Thoracic aorta (tissue), 2 donors: ENCODE data around the gene CA6. TPM values are rescaled to one million over a fixed set of nuclear protein-coding genes. Genes with fewer than 3 reads are reported as not detected.

ENCODE experiments used
- ATAC-seq: fragments of 150-250 bp; one replicate; pipeline ENCODE4 v1.8.0; 2017; ENCODE audit warnings: low read depth; ENCODE audit not compliant: insufficient number of reproducible peaks, low FRiP score
- DNase-seq: peaks from one replicate; pipeline ENCODE4 v3.0.0-alpha.2; 2020; ENCODE audit warnings: low spot score
- H3K27ac ChIP-seq, 2 donors: fragments of 200-600 bp; sonication (generic); 1 replicate in 1 of 2; 2 replicates in 1 of 2; pipeline ENCODE4 v1.5.1; 2016; ENCODE audit warnings: mild to moderate bottlenecking in 2 of 2, moderate library complexity in 2 of 2
- H3K27me3 ChIP-seq: fragments of 200-600 bp; sonication (generic); replicated peaks from 2 replicates; pipeline ENCODE4 v1.6.0; 2016; ENCODE audit warnings: mild to moderate bottlenecking; ENCODE audit not compliant: insufficient read depth
- H3K36me3 ChIP-seq: fragments of 200-600 bp; sonication (generic); one replicate; pipeline ENCODE4 v1.5.1; 2016
- H3K4me1 ChIP-seq, 2 donors: fragments of 200-600 bp; sonication (generic); 1 replicate in 1 of 2; 2 replicates in 1 of 2; pipeline versions ENCODE4 v1.5.1 to v1.6.0; 2016; ENCODE audit warnings: low read depth in 2 of 2, mild to moderate bottlenecking in 1 of 2; ENCODE audit not compliant: control insufficient read depth in 1 of 2
- H3K4me3 ChIP-seq: fragments of 200-600 bp; sonication (generic); 2 replicates; pipeline ENCODE4 v1.5.1; 2016; ENCODE audit warnings: mild to moderate bottlenecking
- H3K9me3 ChIP-seq: fragments of 200-600 bp; sonication (generic); 2 replicates; pipeline ENCODE4 v1.5.1; 2016
- total RNA-seq, 2 donors: library from RNA; depleted of rRNA; stranded (reverse); fragments of >200 nt; gene quantifications; one replicate each; pipeline versions ENCODE4 v1.1.0 to v1.2.3, GENCODE V29; 2016
- TF ChIP-seq, protein P1 (sequence below): fragments of 200-600 bp; sonication (generic); IDR thresholded peaks from one replicate; pipeline ENCODE4 v1.5.1; 2019; ENCODE audit warnings: antibody characterized with exemption

CA6 gene
- total RNA-seq, 2 donors from 2014 or later = not detected

DNA sequence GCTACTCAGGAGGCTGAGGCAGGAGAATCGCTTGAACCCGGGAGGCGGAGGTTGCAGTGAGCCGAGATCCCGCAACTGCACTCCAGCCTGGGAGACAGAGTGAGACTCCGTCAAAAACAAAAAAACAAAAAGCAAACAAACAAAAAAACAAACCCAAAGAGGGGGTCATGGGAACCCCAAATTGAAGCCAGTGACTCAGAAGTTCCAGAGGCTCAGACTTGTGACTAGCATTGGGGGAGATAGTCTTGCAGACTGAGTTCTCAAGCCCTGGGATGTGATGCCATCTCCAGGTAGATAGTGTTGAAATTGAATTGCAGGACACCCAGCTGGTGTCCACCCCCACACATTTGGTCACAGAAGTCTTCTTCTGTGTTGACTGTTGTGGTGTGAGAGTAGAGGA, 42.3 kb upstream of the CA6 start:
- Histone ChIP-seq H3K27ac (peak overlapping the region; percentile 83 to 91), H3K36me3 (no peaks in the 10 kb centered on the region), H3K4me3 (no peak overlapping the region), H3K27me3 (no peaks in the 10 kb centered on the region), H3K9me3 (no peaks in the 10 kb centered on the region), H3K4me1 (peaks cover 31 to 53% of the 10 kb centered on the region in 2 donors)
- no peak for DNase-seq
- TF ChIP-seq, protein P1, sequence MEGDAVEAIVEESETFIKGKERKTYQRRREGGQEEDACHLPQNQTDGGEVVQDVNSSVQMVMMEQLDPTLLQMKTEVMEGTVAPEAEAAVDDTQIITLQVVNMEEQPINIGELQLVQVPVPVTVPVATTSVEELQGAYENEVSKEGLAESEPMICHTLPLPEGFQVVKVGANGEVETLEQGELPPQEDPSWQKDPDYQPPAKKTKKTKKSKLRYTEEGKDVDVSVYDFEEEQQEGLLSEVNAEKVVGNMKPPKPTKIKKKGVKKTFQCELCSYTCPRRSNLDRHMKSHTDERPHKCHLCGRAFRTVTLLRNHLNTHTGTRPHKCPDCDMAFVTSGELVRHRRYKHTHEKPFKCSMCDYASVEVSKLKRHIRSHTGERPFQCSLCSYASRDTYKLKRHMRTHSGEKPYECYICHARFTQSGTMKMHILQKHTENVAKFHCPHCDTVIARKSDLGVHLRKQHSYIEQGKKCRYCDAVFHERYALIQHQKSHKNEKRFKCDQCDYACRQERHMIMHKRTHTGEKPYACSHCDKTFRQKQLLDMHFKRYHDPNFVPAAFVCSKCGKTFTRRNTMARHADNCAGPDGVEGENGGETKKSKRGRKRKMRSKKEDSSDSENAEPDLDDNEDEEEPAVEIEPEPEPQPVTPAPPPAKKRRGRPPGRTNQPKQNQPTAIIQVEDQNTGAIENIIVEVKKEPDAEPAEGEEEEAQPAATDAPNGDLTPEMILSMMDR = no peak
- no peak for ATAC-seq

DNA sequence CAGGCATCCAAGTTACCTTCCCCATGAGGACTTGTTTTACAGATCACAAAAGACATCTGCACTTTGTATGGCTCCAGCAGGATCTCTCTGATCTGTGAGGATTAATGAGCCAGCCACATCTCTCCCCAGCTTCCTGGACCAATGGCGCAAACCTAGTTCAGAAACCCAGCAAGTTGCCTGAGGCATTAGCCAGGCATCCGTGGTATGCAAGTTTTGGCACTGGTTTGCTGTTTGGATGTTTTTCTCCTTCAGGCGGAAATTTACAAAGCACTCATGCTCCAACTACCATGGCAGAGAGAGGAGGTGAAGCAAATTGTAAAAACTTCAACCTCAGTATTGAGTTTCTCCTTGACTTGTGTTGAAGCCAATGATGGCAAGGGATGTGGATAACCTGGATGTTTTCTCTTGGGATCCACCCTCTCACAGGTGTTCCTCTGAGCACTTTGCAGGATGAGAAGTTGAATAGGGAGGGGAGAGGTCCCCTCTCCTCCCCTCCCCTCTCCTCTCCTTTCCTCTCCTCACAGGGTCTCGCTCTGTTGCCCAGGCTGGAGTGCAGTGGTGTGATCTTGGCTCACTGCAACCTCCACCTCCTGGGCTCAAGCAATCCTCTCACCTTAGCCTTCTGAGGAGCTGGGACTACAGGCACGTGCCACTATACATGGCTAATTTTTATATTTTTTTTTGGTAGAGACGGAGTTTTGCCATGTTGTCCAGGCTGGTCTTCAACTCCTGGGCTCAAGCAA, 41.6 kb upstream of the CA6 start:
- peak; percentile 67 for ATAC-seq
- TF ChIP-seq, protein P1 = no peak
- Histone ChIP-seq H3K9me3 (no peaks in the 10 kb centered on the region), H3K27ac (peak overlapping the region; percentile 83 to 91), H3K36me3 (no peaks in the 10 kb centered on the region), H3K4me3 (no peak overlapping the region), H3K27me3 (no peaks in the 10 kb centered on the region), H3K4me1 (peaks cover 31 to 53% of the 10 kb centered on the region in 2 donors)
- no peak for DNase-seq

DNA sequence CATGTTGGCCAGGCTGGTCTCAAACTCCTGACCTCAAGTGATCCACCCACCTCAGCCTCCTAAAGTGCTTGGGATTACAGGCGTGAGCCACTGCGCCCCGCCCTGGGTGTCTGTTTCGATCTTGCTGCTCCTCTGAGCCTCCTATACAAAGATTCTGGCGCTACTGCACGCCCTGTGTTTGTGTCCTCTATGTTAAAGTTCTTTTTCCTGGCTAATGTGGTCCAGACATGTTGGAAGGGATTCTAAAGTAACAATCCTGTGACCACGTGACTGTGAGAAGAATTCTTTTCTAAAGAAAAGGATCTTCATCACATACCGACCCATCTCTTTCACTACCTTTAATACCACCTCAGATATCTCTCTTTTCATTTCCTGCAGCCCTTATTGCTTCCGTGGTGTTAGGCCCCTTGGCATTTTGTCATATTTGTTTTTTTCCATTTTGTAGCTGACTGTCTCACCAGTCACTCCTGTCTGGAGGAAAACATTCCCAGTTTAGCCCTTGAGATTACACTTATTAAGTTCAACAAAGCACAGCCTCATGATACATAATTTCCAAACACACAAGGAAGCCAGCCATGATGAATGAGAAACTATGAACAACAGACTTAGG, 40.0 kb upstream of the CA6 start:
- no peaks in the 10 kb centered on the region for H3K27me3 ChIP-seq
- TF ChIP-seq, protein P1 = no peak
- DNase-seq (no peak), ATAC-seq (peak; percentile 68)
- no peaks in the 10 kb centered on the region for H3K36me3 ChIP-seq
- H3K9me3 ChIP-seq = no peaks in the 10 kb centered on the region
- peaks cover 26 to 46% of the 10 kb centered on the region in 2 donors for H3K4me1 ChIP-seq
- H3K27ac ChIP-seq = peak overlapping the region; percentile 83 to 91
- no peak overlapping the region for H3K4me3 ChIP-seq

DNA sequence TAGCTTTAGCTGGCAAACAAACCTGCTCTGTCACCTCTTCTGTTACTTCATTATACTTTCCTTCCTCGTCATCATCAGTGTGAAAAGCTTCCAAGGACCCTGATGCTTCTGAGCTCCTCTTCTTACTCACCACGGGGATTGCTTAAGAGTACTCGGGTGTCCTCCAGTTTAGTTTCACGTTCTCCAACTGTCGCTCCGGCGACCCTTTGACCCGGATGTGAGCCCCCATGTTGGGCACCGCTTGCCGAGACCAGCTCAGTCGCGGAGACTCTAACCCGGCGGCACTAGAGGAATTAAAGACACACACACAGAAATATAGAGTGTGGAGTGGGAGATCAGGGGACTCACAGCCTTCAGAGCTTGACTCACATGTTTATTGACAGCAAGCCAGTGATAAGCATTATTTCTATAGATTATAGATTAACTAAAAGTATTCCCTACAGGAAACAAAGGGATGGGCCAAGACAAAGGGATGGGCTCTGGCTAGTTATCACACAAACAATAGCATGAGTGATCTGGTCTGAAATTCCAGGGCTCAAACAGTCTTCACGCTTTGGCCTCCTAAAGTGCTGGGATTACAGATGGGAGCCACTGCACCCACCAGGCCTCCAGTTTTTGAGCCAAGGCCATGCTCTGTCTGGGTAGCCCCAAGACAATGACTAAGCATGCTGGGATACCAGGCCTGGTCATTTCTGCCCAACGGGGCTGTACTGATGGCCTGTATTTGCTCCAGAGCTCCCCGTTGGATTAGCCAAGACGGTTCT, 37.1 kb upstream of the CA6 start:
- Histone ChIP-seq H3K27ac (peak overlapping the region in 1 of 2 donors; percentile 62), H3K27me3 (no peaks in the 10 kb centered on the region), H3K36me3 (no peaks in the 10 kb centered on the region), H3K4me3 (no peak overlapping the region), H3K9me3 (no peaks in the 10 kb centered on the region), H3K4me1 (peaks cover 17 to 33% of the 10 kb centered on the region in 2 donors)
- ATAC-seq (no peak), DNase-seq (no peak)
- TF ChIP-seq, protein P1 = no peak

DNA sequence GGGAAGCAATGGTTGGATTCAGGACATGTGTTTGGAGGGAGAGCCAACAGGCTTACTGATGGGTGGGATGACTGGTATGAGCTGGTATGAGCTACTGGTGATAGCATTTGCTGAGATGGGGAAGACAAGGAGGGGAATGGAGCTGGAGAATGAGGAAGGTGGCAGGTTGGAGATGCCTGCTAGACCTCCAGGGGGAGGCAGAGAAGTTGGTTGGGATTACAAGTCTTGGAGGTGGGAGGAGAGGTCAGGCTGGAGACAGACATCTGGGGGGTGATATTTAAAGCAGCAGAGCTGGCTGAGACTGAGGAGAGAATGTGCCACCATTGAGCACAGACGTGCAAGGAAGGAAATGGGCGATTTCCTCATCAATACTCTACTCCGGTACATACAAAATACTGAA, 35.3 kb upstream of the CA6 start:
- TF ChIP-seq, protein P1 = no peak
- no peak overlapping the region for H3K4me3 ChIP-seq
- H3K27ac ChIP-seq = no peak overlapping the region
- no peak for DNase-seq
- H3K36me3 ChIP-seq = no peaks in the 10 kb centered on the region
- H3K4me1 ChIP-seq = peaks cover 5 to 18% of the 10 kb centered on the region in 2 donors
- no peaks in the 10 kb centered on the region for H3K9me3 ChIP-seq
- ATAC-seq = no peak
- no peaks in the 10 kb centered on the region for H3K27me3 ChIP-seq
